K562 (cell line): ENCODE data around the gene SORCS1. TPM values are rescaled to one million over a fixed set of nuclear protein-coding genes. Genes with fewer than 3 reads are reported as not detected.

Source experiments
- ATAC-seq: fragments of 200-7000 bp; cut with Tn5 transposase; 3 replicates; pipeline ENCODE4 v1.9.1; 2020; ENCODE audit warnings: moderate library complexity
- BruUV-seq: library from RNA; stranded (reverse); fragments of 400-500 nt; replicated peaks from 2 replicates; lab custom pipeline; 2021; lab: Mats Ljungman, UMichigan
- CTCF ChIA-PET: fragments of 300-600 bp; formaldehyde crosslinking; extraction: SDS; loops from one replicate; lab custom pipeline; 2021; ENCODE audit warnings: low intra/inter-chr PET ratio; lab: Yijun Ruan, JAX
- POLR2A ChIA-PET: fragments of 300-600, 350-650 bp; sonication (Branson Sonifier 250); formaldehyde crosslinking; extraction: SDS; loops from one replicate; lab custom pipeline; 2021; ENCODE audit warnings: antibody characterized with exemption, inconsistent platforms; lab: Yijun Ruan, JAX
- DNase-seq, 4 experiments: peaks; one replicate each; pipeline versions ENCODE4 v3.0.0 to v3.0.0-alpha.2; 2011 to 2018; ENCODE audit warnings: low spot score in 3 of 4, mixed read lengths in 3 of 4; ENCODE audit errors: extremely low read depth in 1 of 4
- FAIRE-seq: peaks from 2 replicates; lab custom pipeline; 2011; peaks lifted over from hg19 to GRCh38; lab: Jason Lieb, UNC
- H2AFZ ChIP-seq: 2 replicates; pipeline ENCODE4 v1.6.0; 2011; ENCODE audit warnings: low read depth, low read length, control low read depth, inconsistent platforms
- H3K27ac ChIP-seq: fragments of 200-600 bp; 3 replicates; pipeline ENCODE4 v1.8.0; 2011; ENCODE audit warnings: low read depth, mild to moderate bottlenecking, control low read depth, inconsistent platforms, low read length, moderate library complexity, mixed read lengths; ENCODE audit errors: extremely low read depth
- H3K27me3 ChIP-seq, 2 experiments: fragments of 300-600 bp in 1 of 2; 2 replicates in 1 of 2; 3 replicates in 1 of 2; pipeline versions ENCODE4 v1.6.0 to v1.8.0; 2011; ENCODE audit warnings: inconsistent platforms in 2 of 2, low read length in 2 of 2, mild to moderate bottlenecking in 1 of 2, mixed read lengths in 1 of 2, moderate library complexity in 1 of 2; ENCODE audit not compliant: control insufficient read depth in 2 of 2, insufficient read depth in 2 of 2
- H3K36me3 ChIP-seq: fragments of 300-600 bp; 3 replicates; pipeline ENCODE4 v1.8.0; 2011; ENCODE audit warnings: mild to moderate bottlenecking, low read length, inconsistent platforms; ENCODE audit not compliant: control insufficient read depth, insufficient read depth
- H3K4me1 ChIP-seq, 2 experiments: fragments of 200-600 bp in 1 of 2; replicated peaks in 1 of 2; 2 replicates in 1 of 2; 3 replicates in 1 of 2; pipeline versions ENCODE4 v1.5.1 to v1.8.0; 2011; ENCODE audit warnings: inconsistent platforms in 2 of 2, low read length in 2 of 2, mild to moderate bottlenecking in 1 of 2, mixed read lengths in 1 of 2, moderate library complexity in 1 of 2; ENCODE audit not compliant: control insufficient read depth in 2 of 2, insufficient read depth in 2 of 2
- H3K4me2 ChIP-seq: 2 replicates; pipeline ENCODE4 v1.6.1; 2011; ENCODE audit warnings: low read length, control low read depth, inconsistent platforms, mixed read lengths; ENCODE audit not compliant: insufficient read depth
- H3K4me3 ChIP-seq: fragments of 200-600 bp; sonication (generic), shearing (Covaris generic); 2 replicates; pipeline ENCODE4 v1.5.1; 2016; ENCODE audit warnings: control low read depth, inconsistent platforms
- H3K79me2 ChIP-seq: fragments of 200-600 bp; 3 replicates; pipeline ENCODE4 v1.8.0; 2011; ENCODE audit warnings: low read length, inconsistent platforms; ENCODE audit not compliant: control insufficient read depth, insufficient read depth
- H3K9ac ChIP-seq, 2 experiments: 2 replicates each; pipeline versions ENCODE4 v1.6.0 to v1.6.1; 2011; ENCODE audit warnings: low read depth in 2 of 2, low read length in 2 of 2, control low read depth in 1 of 2, inconsistent platforms in 1 of 2, mild to moderate bottlenecking in 1 of 2, mixed read lengths in 1 of 2; ENCODE audit not compliant: insufficient read depth in 1 of 2
- H3K9me1 ChIP-seq: one replicate; pipeline ENCODE4 v1.6.0; 2011; ENCODE audit warnings: inconsistent platforms, mild to moderate bottlenecking, low read length, moderate library complexity; ENCODE audit not compliant: control insufficient read depth, insufficient read depth
- H3K9me3 ChIP-seq: replicated peaks from 2 replicates; pipeline ENCODE4 v1.5.1; 2011; ENCODE audit warnings: low read depth, low read length, inconsistent platforms; ENCODE audit not compliant: control insufficient read depth, insufficient read depth
- H4K20me1 ChIP-seq: replicated peaks from 2 replicates; pipeline ENCODE4 v1.6.1; 2011; ENCODE audit warnings: low read length, inconsistent platforms, mixed read lengths; ENCODE audit not compliant: control insufficient read depth, insufficient read depth
- CBFA2T2 ChIP-seq: fragments of 450-650 bp; conservative IDR thresholded peaks from 2 replicates; pipeline ENCODE4 v1.6.1; 2017; ENCODE audit warnings: mild to moderate bottlenecking
- CBFA2T3 ChIP-seq: fragments of 450-650 bp; IDR thresholded peaks from 2 replicates; pipeline ENCODE4 v1.6.1; 2017
- ETS2 ChIP-seq: IDR thresholded peaks from 2 replicates; pipeline ENCODE4 v1.6.1; 2016; ENCODE audit warnings: borderline replicate concordance, missing genetic modification characterization, mild to moderate bottlenecking, moderate library complexity, missing compliant biosample characterization; ENCODE audit not compliant: poor library complexity, severe bottlenecking
- FOSL1 ChIP-seq: fragments of 200-800 bp; sonication (Bioruptor generic); conservative IDR thresholded peaks from 2 replicates; pipeline ENCODE4 v1.6.1; 2016; ENCODE audit warnings: missing genetic modification characterization, missing compliant biosample characterization
- NUFIP1 ChIP-seq: fragments of 450-650 bp; IDR thresholded peaks from 2 replicates; pipeline ENCODE4 v1.6.1; 2018; ENCODE audit not compliant: partially characterized antibody
- SMARCA4 ChIP-seq: fragments of 450-650 bp; IDR thresholded peaks from 2 replicates; pipeline ENCODE4 v1.6.1; 2016
- TCF3 ChIP-seq: sonication (generic); formaldehyde crosslinking; IDR thresholded peaks from 2 replicates; pipeline ENCODE4 v1.4.0; 2020; ENCODE audit warnings: mild to moderate bottlenecking, missing genetic modification reagents
- ZNF197 ChIP-seq: fragments of 200-800 bp; sonication (Bioruptor generic); IDR thresholded peaks from 2 replicates; pipeline ENCODE4 v1.6.1; 2016; ENCODE audit warnings: low read depth, missing genetic modification characterization, missing compliant biosample characterization
- WGBS: fragments of 100-300 bp; shearing (Covaris generic); methylation state at CpG from one replicate; pipeline ENCODE4 v1.1.6; 2016; ENCODE audit warnings: low coverage, mixed read lengths; ENCODE audit not compliant: insufficient coverage; ENCODE audit errors: missing lambda C conversion rate; 5-methylcytosine and 5-hydroxymethylcytosine counted together
- in situ Hi-C: fragments of 300-500 bp; cut with MboI; formaldehyde crosslinking; loops from 4 replicates; pipeline ENCODE4 v1.15.0; 2018; ENCODE audit warnings: inconsistent platforms, mixed read lengths
- intact Hi-C: fragments of 100-400 bp; cut with micrococcal nuclease; formaldehyde crosslinking; loops from 2 replicates; pipeline ENCODE4 v1.14.2; 2022
- polyA plus RNA-seq, 8 experiments: library from polyadenylated mRNA; depleted of rRNA in 4 of 8; stranded (reverse) in 5 of 8; unstranded in 3 of 8; fragments of >200 nt; fragmentation: Nextera tagmentation in 2 of 8; fragmentation: Illumina TruSeq in 1 of 8; extraction: Ambion mirVana in 2 of 8; extraction: Trizol in 1 of 8; gene quantifications; 2 replicates each; pipeline versions ENCODE4 v1.2.1 to v1.2.3, GENCODE V29; 2011 to 2014; ENCODE audit warnings: inconsistent platforms in 1 of 8, missing spikeins in 1 of 8
- total RNA-seq, 7 experiments: library from RNA; depleted of rRNA in 6 of 7; stranded (reverse); fragments of >200 nt in 6 of 7; fragmentation: Illumina TruSeq in 2 of 7; extraction: Trizol in 2 of 7; gene quantifications; 2 replicates each; pipeline versions ENCODE4 v1.2.1 to v1.2.3, GENCODE V29; 2011 to 2021; ENCODE audit warnings: low replicate concordance in 1 of 7
- TF ChIP-seq, protein P1 (sequence below): fragments of 450-650 bp; IDR thresholded peaks from 2 replicates; pipeline ENCODE4 v1.6.1; 2016; ENCODE audit warnings: mild to moderate bottlenecking, moderate library complexity

Gene SORCS1
- total and polyA plus RNA-seq, 9 of the 15 experiments (the other 6 are each of a cell fraction or from before 2014, with no cell fraction given), result 1.5 to 3.9 (median 2.7) TPM

DNA sequence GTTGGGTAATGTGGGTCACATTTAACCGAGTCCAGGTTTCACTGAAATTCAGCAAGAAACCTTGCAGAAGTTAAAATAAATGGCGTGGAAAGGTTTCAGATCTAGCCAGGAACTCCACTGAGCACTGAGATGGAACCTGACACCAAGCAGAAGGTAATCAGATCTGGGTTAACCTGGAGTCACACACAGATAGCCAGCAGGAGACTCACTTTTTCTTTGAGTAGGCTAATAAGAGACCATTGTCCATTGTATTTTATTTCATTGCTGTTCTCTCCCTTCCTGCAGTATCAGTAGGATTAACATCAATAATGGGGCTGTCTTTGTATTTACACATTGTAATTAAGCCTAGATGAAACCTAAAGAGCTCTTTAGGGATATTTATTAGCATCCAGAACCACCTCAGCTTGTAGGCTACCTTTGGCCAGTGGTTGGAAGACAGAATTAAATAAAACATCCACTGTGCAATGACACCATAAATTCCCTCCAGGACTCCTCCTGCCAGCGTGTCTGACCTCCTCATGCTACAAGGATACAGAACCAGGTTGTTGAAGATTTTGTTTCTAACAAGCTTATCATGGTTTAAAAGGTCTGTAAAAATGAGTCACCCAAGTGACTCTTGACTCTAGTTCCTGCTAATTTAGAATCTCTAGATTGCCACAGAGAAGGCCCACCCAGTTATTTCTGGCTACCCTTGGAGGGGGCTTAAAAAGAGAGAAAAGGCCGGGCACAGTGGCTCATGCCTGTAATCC lies 151.1 kb downstream of the SORCS1 start:
- CTCF ChIA-PET, result no interaction called here
- POLR2A ChIA-PET, result interaction anchor here (0.8 to 1.2 kb wide), 3 partner anchors 9 to 19 kb away, joined by 3 to 6 read pairs (median 4); no protein-coding TSS in a partner anchor
- peak; percentile 67 for FAIRE-seq
- TF ChIP-seq TCF3 (CRISPR knock-in tag), result 0 out of 2 replicates have a peak, but pooled peaks have one; percentile 7
- TF ChIP-seq CBFA2T2, result 0 out of 2 replicates have a peak, but pooled peaks have one; percentile 11
- TF ChIP-seq ZNF197 (CRISPR knock-in tag), result no peak
- 0 out of 2 replicates have a peak, but pooled peaks have one; percentile 42 for TF ChIP-seq SMARCA4
- peak; percentile 62 for TF ChIP-seq FOSL1
- no peak for TF ChIP-seq NUFIP1
- TF ChIP-seq ETS2 (tag), result no peak
- TF ChIP-seq CBFA2T3, result peak; percentile 47
- TF ChIP-seq, protein P1, sequence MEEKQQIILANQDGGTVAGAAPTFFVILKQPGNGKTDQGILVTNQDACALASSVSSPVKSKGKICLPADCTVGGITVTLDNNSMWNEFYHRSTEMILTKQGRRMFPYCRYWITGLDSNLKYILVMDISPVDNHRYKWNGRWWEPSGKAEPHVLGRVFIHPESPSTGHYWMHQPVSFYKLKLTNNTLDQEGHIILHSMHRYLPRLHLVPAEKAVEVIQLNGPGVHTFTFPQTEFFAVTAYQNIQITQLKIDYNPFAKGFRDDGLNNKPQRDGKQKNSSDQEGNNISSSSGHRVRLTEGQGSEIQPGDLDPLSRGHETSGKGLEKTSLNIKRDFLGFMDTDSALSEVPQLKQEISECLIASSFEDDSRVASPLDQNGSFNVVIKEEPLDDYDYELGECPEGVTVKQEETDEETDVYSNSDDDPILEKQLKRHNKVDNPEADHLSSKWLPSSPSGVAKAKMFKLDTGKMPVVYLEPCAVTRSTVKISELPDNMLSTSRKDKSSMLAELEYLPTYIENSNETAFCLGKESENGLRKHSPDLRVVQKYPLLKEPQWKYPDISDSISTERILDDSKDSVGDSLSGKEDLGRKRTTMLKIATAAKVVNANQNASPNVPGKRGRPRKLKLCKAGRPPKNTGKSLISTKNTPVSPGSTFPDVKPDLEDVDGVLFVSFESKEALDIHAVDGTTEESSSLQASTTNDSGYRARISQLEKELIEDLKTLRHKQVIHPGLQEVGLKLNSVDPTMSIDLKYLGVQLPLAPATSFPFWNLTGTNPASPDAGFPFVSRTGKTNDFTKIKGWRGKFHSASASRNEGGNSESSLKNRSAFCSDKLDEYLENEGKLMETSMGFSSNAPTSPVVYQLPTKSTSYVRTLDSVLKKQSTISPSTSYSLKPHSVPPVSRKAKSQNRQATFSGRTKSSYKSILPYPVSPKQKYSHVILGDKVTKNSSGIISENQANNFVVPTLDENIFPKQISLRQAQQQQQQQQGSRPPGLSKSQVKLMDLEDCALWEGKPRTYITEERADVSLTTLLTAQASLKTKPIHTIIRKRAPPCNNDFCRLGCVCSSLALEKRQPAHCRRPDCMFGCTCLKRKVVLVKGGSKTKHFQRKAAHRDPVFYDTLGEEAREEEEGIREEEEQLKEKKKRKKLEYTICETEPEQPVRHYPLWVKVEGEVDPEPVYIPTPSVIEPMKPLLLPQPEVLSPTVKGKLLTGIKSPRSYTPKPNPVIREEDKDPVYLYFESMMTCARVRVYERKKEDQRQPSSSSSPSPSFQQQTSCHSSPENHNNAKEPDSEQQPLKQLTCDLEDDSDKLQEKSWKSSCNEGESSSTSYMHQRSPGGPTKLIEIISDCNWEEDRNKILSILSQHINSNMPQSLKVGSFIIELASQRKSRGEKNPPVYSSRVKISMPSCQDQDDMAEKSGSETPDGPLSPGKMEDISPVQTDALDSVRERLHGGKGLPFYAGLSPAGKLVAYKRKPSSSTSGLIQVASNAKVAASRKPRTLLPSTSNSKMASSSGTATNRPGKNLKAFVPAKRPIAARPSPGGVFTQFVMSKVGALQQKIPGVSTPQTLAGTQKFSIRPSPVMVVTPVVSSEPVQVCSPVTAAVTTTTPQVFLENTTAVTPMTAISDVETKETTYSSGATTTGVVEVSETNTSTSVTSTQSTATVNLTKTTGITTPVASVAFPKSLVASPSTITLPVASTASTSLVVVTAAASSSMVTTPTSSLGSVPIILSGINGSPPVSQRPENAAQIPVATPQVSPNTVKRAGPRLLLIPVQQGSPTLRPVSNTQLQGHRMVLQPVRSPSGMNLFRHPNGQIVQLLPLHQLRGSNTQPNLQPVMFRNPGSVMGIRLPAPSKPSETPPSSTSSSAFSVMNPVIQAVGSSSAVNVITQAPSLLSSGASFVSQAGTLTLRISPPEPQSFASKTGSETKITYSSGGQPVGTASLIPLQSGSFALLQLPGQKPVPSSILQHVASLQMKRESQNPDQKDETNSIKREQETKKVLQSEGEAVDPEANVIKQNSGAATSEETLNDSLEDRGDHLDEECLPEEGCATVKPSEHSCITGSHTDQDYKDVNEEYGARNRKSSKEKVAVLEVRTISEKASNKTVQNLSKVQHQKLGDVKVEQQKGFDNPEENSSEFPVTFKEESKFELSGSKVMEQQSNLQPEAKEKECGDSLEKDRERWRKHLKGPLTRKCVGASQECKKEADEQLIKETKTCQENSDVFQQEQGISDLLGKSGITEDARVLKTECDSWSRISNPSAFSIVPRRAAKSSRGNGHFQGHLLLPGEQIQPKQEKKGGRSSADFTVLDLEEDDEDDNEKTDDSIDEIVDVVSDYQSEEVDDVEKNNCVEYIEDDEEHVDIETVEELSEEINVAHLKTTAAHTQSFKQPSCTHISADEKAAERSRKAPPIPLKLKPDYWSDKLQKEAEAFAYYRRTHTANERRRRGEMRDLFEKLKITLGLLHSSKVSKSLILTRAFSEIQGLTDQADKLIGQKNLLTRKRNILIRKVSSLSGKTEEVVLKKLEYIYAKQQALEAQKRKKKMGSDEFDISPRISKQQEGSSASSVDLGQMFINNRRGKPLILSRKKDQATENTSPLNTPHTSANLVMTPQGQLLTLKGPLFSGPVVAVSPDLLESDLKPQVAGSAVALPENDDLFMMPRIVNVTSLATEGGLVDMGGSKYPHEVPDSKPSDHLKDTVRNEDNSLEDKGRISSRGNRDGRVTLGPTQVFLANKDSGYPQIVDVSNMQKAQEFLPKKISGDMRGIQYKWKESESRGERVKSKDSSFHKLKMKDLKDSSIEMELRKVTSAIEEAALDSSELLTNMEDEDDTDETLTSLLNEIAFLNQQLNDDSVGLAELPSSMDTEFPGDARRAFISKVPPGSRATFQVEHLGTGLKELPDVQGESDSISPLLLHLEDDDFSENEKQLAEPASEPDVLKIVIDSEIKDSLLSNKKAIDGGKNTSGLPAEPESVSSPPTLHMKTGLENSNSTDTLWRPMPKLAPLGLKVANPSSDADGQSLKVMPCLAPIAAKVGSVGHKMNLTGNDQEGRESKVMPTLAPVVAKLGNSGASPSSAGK, result peak; percentile 26; the same call in 1 of the 2 replicates

More for the DNA sequence above, 151.1 kb downstream of the SORCS1 start:
- H2AFZ ChIP-seq, result peak overlapping the region; percentile 76
- no TSS peak for BruUV-seq
- DNase-seq (peak in 3 of 4 experiments; percentile 15 to 45 (median 28)), ATAC-seq (peak; percentile 91)
- H3K27me3 ChIP-seq, result no peaks in the 10 kb centered on the region
- in situ Hi-C loops (no loop called here), intact Hi-C loops (no loop called here)
- H3K4me2 ChIP-seq, result peak overlapping the region; percentile 18; the same call in 1 of the 2 replicates
- no peaks in the 10 kb centered on the region for H3K36me3 ChIP-seq
- H3K4me3 ChIP-seq, result no peak overlapping the region
- H4K20me1 ChIP-seq, result no peaks in the 10 kb centered on the region
- no peaks in the 10 kb centered on the region for H3K9me1 ChIP-seq
- no peak overlapping the region; a peak in 1 of 4 replicates for H3K9ac ChIP-seq
- peaks cover 4 to 12% of the 10 kb centered on the region in 2 experiments; a peak in 2 of 5 replicates for H3K4me1 ChIP-seq
- 4% methylated on average over 4 of the region's 4 CpGs for WGBS
- 0 out of 3 replicates have a peak, but pooled peaks cover 3% of the 10 kb centered on the region for H3K79me2 ChIP-seq
- no peaks in the 10 kb centered on the region for H3K9me3 ChIP-seq
- H3K27ac ChIP-seq, result peak overlapping the region; percentile 56; the same call in 2 of the 3 replicates
